Measurements from ENCODE around the gene KIF25.

- TF ChIP-seq ZNF274 (IDR thresholded peaks at IDR 0.05; ENCODE audit: low read depth, low read length) (no peak), SUZ12 (IDR thresholded peaks at IDR 0.05; ENCODE audit: extremely low read depth, insufficient read depth, insufficient read length) (no peak)
These were observed 52.9 kb downstream of the KIF25 start for GRCh38 chr6:168050225-168050880.

Measured in NT2/D1 (cell line).